Stimulated activated CD8-positive, alpha-beta memory T cell treated with anti-CD3 and anti-CD28 coated beads, Interleukin-15, amount 100 ng/mL, for 24 hours (primary cell): ENCODE results near the gene SLC22A5.

Source experiments
- DNase-seq: peaks from one replicate; pipeline ENCODE4 v3.0.0-alpha.2; 2020; ENCODE audit warnings: low read depth

The SLC22A5 gene

DNA sequence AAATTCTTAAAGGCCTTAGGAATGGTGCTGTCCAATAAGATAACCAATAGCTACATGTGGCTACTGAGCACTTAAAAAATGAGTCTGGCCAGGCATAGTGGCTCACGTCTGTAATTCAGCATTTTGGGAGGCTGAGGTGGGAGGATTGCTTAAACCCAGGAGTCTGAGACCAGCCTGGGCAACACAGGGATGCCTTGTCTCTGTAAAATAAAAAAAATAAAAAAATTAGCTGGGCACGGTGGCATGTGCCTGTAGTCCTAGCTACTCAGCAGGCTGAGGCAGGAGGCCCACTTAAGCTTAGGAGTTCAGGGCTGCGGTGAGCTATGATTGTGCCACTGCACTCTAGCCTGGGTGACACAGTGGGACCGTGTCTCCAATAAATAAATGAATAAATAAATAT, 1.3 kb upstream of the SLC22A5 start:
- no peak for DNase-seq

- DNase-seq: no peak
Observed at GRCh38 chr5:132369007-132369473, 470 bp upstream of the SLC22A5 start.

GRCh38 chr5:132370181-132370970, 866 bp downstream of the SLC22A5 start:
- no peak for DNase-seq

DNA sequence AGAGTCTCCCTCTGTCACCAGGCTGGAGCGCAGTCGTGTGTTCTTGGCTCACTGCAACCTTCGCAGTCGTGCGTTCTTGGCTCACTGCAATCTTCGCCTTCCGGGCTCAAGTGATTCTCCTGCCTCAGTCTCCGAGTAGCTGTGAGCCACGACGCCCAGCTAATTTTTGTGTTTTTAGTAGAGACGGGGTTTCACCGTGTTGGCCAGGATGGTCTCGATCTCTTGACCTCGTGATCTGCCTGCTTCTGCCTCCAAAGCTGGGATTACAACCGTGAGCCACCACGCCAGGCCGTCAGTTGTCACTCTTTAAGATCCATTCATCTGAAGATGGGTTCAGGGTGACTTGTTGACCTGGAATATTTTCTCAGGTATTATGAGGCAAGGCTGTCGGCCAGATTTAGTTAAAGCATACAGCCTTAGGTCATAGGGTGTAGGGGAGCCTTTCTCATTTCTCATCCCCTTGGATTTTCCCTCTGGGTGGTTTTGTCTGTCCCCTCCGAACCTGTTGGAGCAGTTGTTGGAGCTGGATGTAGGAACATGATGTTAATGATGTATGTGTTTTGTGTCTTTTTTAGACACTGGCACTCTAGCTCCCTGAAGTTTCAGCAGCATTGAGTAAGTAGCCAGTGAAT, 1.6 kb downstream of the SLC22A5 start:
- no peak for DNase-seq

GRCh38 chr5:132371603-132371994, 2.1 kb downstream of the SLC22A5 start:
- no peak for DNase-seq

DNA sequence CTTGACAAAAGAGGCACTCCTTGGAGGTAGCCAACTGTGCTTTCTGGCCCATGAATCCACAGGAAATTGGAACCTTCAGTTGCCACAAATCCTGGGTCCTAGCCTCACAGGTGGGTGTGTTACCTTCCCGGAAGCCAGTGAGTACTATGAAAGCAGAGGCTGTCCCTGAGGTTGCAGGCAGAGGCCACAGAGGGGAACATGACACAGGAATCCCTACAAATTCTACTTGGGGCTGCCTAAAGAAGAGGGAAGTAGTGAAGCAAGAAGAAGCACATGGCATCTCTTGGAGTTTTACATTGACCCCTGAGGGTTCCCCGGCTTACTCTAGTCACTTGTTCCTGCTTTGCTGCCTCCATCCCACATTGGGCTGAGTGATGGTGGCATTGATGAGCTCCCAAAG, 2.6 kb downstream of the SLC22A5 start:
- no peak for DNase-seq

- DNase-seq: no peak
Observed at GRCh38 chr5:132372542-132372941, 3.0 kb downstream of the SLC22A5 start.

GRCh38 chr5:132375957-132376356, 6.4 kb downstream of the SLC22A5 start:
- no peak for DNase-seq

DNA sequence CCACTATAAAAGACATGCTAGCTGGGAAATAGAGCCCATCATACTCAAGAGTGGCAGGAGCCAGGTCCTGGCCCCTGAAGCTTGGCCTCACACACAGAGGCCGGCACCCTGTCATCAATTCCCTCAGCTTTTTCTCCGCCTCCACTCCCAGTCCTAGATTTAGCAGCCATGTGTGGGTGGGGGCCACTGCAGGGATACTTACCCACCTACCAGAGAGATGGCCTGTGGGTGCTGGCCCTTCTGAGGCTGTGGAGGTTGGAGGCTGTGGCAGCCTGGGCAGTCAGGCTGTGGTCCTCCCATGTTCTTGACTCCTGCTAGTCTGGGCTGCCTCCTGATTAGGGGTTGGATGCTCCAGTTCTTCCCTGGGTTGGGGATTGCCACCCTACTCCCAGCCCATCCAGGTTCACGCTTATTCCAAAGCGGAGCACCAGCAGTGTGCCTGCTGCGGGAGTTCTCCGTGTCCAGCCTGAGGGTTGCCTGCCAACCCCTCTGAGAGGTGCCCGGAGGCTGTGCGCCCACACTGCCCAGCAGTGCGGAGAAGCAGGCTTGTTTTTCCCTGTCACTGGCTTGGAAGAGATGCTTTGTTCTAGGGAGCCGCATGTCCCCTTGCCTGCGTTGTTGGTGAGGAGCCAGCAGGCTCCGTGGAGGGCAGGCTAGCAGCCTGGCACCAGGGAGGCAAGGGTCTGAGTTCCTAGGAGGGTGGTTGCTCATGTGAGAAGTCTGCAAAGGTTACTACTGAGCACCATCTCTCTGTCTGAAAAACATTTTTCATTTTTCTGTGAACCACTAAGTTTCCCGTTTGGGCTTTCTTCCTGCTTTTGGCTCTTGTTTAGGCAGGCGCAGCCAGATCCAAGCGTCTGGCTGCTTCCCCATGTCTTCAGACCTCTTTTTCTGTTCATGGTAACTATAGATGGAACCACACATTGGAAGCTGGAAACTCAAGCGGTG, 7.5 kb downstream of the SLC22A5 start:
- DNase-seq: no peak

DNA sequence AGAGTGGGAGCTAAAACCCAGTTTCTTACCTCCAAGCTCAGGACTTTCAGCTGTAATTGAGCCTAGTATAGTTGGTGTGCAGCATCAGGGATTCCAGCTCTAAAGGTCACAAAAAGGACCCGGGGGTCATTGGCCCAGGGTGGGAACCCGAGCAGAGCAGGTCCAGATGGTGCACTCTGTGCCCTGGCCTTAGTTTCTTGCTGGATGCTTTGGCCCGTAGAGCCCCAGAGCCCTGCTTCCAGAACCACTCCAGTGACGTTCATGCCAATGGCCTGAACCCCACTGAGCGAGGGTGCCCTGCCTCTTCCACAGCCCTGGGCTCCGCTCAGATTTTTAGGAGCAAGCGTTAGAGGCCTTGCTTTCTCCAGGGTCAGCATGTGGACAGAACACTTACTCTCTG, 8.2 kb downstream of the SLC22A5 start:
- no peak for DNase-seq

- no peak for DNase-seq
Observed at GRCh38 chr5:132378580-132378979, 9.1 kb downstream of the SLC22A5 start.

GRCh38 chr5:132380047-132380446, 10.5 kb downstream of the SLC22A5 start:
- DNase-seq: no peak

DNA sequence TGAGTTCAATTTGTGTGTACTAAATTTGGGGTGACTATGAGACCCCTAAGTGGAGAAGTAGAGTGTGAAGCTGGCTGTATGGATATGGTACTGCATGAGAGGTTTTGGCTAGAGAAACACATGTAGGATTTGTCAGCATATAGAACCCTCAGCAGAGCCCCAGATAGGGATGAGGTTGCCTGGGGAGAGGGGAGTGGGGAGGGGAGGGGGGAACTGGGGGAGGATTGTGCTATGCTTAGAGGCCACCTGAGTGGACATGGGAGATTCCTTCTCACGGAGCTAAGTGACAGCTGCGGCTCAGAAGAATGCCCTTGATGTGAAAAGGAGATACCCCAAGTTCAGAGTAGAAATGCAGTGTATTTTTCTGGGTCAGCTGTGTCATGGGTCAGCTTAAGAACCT, 11.2 kb downstream of the SLC22A5 start:
- DNase-seq: no peak

DNA sequence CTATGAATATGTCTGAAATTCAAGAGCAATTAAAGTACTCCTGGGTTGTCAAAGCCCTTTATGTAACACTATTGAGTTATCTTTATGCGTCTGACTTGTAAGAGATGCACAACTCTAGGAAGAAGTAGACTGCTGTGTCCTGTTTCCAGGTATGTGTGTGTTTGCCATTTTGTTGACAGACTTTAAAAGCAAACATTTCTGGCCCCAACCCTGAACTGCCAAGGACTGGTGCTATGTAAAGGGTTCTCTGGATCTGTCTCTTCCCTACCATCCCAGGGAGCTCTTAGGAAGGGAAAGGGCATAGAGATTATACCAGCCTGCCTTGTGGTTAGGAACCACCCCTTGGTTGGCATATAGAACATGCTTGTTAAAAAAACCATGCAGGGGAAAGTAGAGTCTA, 12.1 kb downstream of the SLC22A5 start:
- no peak for DNase-seq

GRCh38 chr5:132383261-132383660, 13.8 kb downstream of the SLC22A5 start:
- DNase-seq: no peak

- no peak for DNase-seq
Observed at GRCh38 chr5:132383984-132384383, 14.5 kb downstream of the SLC22A5 start.

DNA sequence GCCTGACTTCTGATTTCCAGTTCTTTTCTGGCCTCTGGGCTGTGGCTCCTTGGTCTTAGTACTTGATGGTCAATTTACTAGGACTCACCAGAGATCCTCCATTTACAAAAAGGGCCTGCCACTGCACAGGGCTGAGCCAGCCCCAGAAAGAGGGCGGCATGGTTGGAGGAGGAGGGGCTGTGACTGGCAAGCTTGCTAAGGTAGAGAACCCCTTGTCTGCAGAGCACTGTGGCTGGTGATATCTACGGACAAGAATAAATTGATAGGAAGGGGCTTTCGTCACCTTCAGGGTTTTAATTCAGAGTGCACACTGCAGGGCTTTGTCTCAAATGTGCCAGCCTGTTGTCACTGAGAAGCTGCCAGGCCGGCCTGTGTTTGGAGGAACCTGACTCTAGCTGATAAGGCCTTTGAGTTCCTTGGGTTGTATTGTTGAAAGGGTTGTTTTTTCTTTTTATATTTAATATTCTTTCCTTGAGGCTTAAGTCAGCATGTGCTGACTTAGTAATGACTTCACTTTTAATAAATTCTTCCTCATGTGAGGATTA, 15.1 kb downstream of the SLC22A5 start:
- no peak for DNase-seq

GRCh38 chr5:132385326-132386105, 16.0 kb downstream of the SLC22A5 start:
- DNase-seq: no peak

DNA sequence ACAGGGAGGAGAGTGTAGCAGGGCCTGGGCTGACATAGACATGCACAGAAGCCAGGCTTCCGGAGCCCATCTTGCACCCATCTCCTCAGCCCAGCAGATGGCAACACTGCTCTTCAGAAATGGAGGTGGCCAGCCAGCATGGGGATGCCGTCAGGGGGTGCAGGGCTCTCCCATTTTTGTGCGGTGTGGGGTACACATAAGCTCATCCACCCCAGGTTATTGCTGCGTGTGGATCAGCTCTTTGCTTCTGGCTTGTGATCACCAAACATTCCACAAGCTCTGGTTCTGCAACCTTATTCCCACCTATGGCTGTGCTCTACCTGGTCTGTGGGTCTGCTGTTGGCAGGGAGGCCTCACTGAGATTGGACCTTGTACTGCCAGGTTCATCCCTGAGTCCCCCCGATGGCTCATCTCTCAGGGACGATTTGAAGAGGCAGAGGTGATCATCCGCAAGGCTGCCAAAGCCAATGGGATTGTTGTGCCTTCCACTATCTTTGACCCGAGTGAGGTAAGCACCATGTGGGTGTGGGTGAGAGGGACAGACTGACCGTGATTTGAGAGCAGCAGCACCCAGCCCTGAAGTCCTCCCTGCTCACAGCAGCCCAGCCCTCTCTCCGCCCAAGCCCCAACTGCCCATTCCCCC, 17.3 kb downstream of the SLC22A5 start:
- DNase-seq: no peak

GRCh38 chr5:132387640-132388117, 18.2 kb downstream of the SLC22A5 start:
- DNase-seq: no peak
